ENCODE results near the gene TMEM218. TPM values are rescaled to one million over a fixed set of nuclear protein-coding genes. Genes with fewer than 3 reads are reported as not detected.
"Not testable (repeated sequence)": the region's sequence is repeated elsewhere in the genome, so short reads cannot be mapped to it uniquely, and the experiment has no call there.

Gene TMEM218
- total RNA-seq, 1 donor from 2014 or later: 0.64 TPM

DNA sequence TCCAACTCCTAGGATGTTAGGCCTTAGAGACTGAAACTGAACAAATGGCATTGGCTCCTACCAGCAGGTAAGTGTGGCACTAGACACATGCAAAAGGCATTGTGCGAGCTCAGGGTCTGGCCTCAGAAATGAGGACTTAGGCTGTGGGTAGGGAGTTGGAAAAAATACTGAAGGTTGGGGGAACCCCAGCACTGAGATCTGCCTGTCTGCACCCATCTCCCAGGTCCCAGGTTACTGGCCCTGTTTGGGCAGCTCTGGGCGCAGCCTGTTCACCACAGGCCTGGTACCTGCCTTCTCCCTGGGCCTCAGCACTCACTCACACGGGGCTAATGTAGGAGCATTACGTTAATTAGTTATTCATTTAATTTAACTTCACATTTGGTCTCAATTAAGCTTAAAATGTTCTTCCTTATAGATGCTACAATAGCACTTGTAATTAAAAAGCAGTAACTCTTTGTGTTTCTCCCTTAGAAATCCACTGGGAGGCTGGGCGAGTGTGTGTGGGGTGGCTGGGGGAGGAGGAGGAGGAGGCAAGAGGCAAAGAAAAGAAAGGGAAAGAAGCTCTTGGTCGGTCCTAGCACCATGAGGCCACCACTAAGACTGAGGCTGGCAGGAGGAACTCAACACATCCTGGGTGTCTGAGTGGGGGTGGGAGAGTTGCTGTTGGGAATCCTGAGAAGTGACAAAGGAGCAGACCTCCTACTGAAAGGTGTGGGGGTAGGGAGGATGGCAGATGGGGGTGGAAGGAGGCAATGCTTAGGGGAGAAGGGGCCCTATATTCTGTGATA is 19.4 kb downstream of the TMEM218 start:
- no peak overlapping the region for H3K27ac ChIP-seq
- DNase-seq (ENCODE audit: low spot score in 2 of 2): no peak
- intact Hi-C loops (cut with DNase I): no loop called here

GRCh38 chr11:125091247-125091876 is 20.1 kb downstream of the TMEM218 start:
- Histone ChIP-seq H3K27me3 (no peaks in the 10 kb centered on the region), H3K9me3 (no peaks in the 10 kb centered on the region), H3K4me1 (peaks cover 0 to 2% of the 10 kb centered on the region in 2 donors), H3K27ac (no peak overlapping the region), H3K36me3 (peaks cover 5 to 6% of the 10 kb centered on the region in 2 donors), H3K4me3 (no peak overlapping the region)
- TF ChIP-seq, protein P1, sequence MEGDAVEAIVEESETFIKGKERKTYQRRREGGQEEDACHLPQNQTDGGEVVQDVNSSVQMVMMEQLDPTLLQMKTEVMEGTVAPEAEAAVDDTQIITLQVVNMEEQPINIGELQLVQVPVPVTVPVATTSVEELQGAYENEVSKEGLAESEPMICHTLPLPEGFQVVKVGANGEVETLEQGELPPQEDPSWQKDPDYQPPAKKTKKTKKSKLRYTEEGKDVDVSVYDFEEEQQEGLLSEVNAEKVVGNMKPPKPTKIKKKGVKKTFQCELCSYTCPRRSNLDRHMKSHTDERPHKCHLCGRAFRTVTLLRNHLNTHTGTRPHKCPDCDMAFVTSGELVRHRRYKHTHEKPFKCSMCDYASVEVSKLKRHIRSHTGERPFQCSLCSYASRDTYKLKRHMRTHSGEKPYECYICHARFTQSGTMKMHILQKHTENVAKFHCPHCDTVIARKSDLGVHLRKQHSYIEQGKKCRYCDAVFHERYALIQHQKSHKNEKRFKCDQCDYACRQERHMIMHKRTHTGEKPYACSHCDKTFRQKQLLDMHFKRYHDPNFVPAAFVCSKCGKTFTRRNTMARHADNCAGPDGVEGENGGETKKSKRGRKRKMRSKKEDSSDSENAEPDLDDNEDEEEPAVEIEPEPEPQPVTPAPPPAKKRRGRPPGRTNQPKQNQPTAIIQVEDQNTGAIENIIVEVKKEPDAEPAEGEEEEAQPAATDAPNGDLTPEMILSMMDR (IDR thresholded peaks at IDR 0.05): peak in 2 of 3 experiments; percentile 20 to 52
- intact Hi-C loops (cut with DNase I): no loop called here
- DNase-seq (ENCODE audit: low spot score in 2 of 2): no peak

More for the DNA sequence above, 19.4 kb downstream of the TMEM218 start:
- Histone ChIP-seq H3K4me3 (no peak overlapping the region), H3K27me3 (no peaks in the 10 kb centered on the region), H3K9me3 (no peaks in the 10 kb centered on the region), H3K4me1 (peaks cover 0 to 2% of the 10 kb centered on the region in 2 donors), H3K36me3 (peaks cover 5 to 12% of the 10 kb centered on the region in 2 donors)
- TF ChIP-seq, protein P1 (IDR thresholded peaks at IDR 0.05): no peak

DNA sequence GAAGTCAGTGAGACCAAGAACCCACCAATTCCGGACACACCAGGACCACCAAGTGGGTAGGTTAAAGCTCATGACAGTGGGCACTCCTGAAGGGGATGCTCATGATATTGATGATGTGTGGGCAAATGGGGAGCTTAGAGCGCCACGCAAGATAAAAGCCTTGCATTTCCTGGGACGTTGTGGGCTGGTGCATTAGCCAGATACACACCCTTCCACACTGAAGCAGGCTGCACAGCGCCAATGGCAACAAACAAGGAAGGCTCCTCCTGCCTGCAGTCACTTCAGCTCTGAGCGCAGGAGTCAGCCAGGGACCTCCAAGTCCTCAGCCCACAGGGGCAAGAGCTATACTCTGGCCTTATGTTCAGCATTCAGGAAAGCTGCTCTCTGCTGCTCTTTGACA is 20.6 kb downstream of the TMEM218 start:
- Histone ChIP-seq H3K4me1 (peaks cover 0 to 2% of the 10 kb centered on the region in 2 donors), H3K36me3 (peaks cover under 1 to 5% of the 10 kb centered on the region in 2 donors), H3K27ac (no peak overlapping the region), H3K9me3 (no peaks in the 10 kb centered on the region), H3K4me3 (no peak overlapping the region), H3K27me3 (no peaks in the 10 kb centered on the region)
- intact Hi-C loops (cut with DNase I): no loop called here
- TF ChIP-seq, protein P1 (IDR thresholded peaks at IDR 0.05): no peak
- DNase-seq (ENCODE audit: low spot score in 2 of 2): no peak

- DNase-seq (ENCODE audit: low spot score in 2 of 2); intact Hi-C loops (cut with DNase I): not testable (repeated sequence)
Measured at GRCh38 chr11:125090151-125090550, 21.3 kb downstream of the TMEM218 start.

GRCh38 chr11:125089481-125089880 is 21.9 kb downstream of the TMEM218 start:
- not testable (repeated sequence) for H3K27me3 ChIP-seq; DNase-seq (ENCODE audit: low spot score in 2 of 2)

More at GRCh38 chr11:125090151-125090550, 21.3 kb downstream of the TMEM218 start:
- not testable (repeated sequence) for H3K4me3 ChIP-seq, H3K27me3 ChIP-seq, H3K9me3 ChIP-seq, H3K36me3 ChIP-seq, H3K4me1 ChIP-seq, H3K27ac ChIP-seq

DNA sequence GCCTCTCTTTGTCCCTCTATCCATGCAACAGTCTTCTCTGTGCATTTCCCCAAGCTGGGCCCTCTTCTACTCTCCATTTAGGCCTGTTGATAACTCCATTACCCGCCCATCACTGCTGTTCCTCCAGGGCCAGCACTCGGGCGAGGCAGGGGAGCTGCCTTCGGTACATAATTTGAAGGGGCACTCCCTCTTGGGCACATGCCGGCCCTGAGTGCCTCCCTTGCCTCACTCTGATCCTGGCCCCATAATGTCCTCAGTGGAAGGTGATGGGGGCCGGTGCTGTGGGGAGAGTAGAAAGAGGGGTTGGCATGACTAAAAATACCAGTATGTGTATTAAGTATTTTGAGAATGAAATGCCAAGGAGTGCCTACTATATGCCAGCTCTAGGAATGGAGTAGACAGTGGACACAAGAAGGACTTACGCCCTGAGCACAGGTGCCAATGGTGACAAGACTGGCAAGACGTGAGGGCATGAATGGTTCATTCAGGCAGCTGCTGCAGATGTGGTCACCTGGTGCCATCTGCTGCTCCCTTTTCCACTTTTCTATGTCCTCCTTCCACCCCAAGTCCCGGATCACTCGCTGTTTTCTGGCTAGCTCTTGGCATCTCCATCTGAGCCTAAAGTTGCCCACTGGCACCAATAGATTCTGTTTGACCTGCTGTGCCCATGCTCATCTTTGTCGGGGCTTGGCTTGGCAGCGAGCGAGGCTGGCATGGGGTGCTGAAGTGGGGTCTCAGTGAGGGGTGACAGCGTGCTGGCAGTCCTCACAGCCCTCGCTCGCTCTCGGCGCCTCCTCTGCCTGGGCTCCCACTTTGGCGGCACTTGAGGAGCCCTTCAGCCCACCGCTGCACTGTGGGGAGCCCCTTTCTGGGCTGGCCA is 22.6 kb downstream of the TMEM218 start:
- no peak for DNase-seq (ENCODE audit: low spot score in 2 of 2)

More at GRCh38 chr11:125089481-125089880, 21.9 kb downstream of the TMEM218 start:
- intact Hi-C loops (cut with DNase I); H3K4me1 ChIP-seq; H3K36me3 ChIP-seq; H3K27ac ChIP-seq; H3K9me3 ChIP-seq; H3K4me3 ChIP-seq: not testable (repeated sequence)

More for the DNA sequence above, 22.6 kb downstream of the TMEM218 start:
- Histone ChIP-seq H3K9me3 (no peaks in the 10 kb centered on the region), H3K36me3 (no peaks in the 10 kb centered on the region), H3K4me1 (peaks cover 0 to 2% of the 10 kb centered on the region in 2 donors), H3K27ac (no peak overlapping the region), H3K27me3 (no peaks in the 10 kb centered on the region), H3K4me3 (no peak overlapping the region)
- intact Hi-C loops (cut with DNase I): no loop called here
- TF ChIP-seq, protein P1 (IDR thresholded peaks at IDR 0.05): no peak

Measured in ascending aorta (tissue), 2 donors.